GM19238 (cell line): Measurements from ENCODE around the gene BTRC.

Experiments used
- DNase-seq: peaks from one replicate; pipeline ENCODE4 v3.0.0; 2011; ENCODE audit warnings: low spot score; ENCODE audit not compliant: insufficient read length

Gene BTRC

GRCh38 chr10:101482568-101482967 lies 128.6 kb downstream of the BTRC start:
- DNase-seq: no peak

- DNase-seq: no peak
Observed at GRCh38 chr10:101484175-101484745, 130.3 kb downstream of the BTRC start.

GRCh38 chr10:101485207-101485606 lies 131.2 kb downstream of the BTRC start:
- no peak for DNase-seq

- no peak for DNase-seq
Observed at GRCh38 chr10:101485681-101486554, 132.0 kb downstream of the BTRC start.

- no peak for DNase-seq
Observed at GRCh38 chr10:101487399-101487798, 133.4 kb downstream of the BTRC start.

GRCh38 chr10:101489355-101489754 lies 135.4 kb downstream of the BTRC start:
- no peak for DNase-seq

GRCh38 chr10:101490026-101490425 lies 136.1 kb downstream of the BTRC start:
- no peak for DNase-seq

GRCh38 chr10:101492205-101492604 lies 138.2 kb downstream of the BTRC start:
- DNase-seq: no peak

- DNase-seq: no peak
Observed at GRCh38 chr10:101492814-101493213, 138.8 kb downstream of the BTRC start.

- no peak for DNase-seq
Observed at GRCh38 chr10:101493249-101493648, 139.3 kb downstream of the BTRC start.

GRCh38 chr10:101493782-101494281 lies 139.9 kb downstream of the BTRC start:
- no peak for DNase-seq

GRCh38 chr10:101494650-101495049 lies 140.7 kb downstream of the BTRC start:
- no peak for DNase-seq

- no peak for DNase-seq
Observed at GRCh38 chr10:101495324-101495925, 141.5 kb downstream of the BTRC start.

GRCh38 chr10:101504438-101504837 lies 150.5 kb downstream of the BTRC start:
- DNase-seq: no peak

- no peak for DNase-seq
Observed at GRCh38 chr10:101506829-101507661, 153.1 kb downstream of the BTRC start.

- no peak for DNase-seq
Observed at GRCh38 chr10:101507828-101508227, 153.9 kb downstream of the BTRC start.

- no peak for DNase-seq
Observed at GRCh38 chr10:101511938-101512337, 158.0 kb downstream of the BTRC start.

- DNase-seq: no peak
Observed at GRCh38 chr10:101512738-101513137, 158.8 kb downstream of the BTRC start.

- DNase-seq: no peak
Observed at GRCh38 chr10:101513733-101514132, 159.8 kb downstream of the BTRC start.

- DNase-seq: no peak
Observed at GRCh38 chr10:101525848-101526247, 171.9 kb downstream of the BTRC start.

GRCh38 chr10:101529207-101529606 lies 175.2 kb downstream of the BTRC start:
- no peak for DNase-seq
